ENCODE measurements around the gene BCOR.

BCOR gene

DNA sequence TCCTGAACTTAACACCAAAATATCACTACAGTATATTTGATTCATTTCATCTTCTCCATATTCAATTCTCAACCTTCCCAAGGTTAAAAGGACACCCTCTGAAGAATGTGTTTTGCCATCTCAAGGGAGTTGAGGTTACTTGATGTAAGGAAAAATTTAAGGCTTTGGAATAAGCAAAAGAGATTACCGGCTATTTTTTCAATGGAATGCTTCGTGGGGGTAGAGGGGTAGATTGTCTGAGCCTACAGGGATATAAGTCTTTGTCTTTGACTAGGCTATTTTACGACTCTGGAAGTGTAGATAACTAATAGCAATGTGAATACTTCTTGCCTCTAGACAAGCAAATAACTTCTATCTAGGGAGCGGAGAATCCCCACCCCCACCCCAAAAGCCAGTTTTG, 78.2 kb downstream of the BCOR start:
- DNase-seq (ENCODE audit: low read depth) = no peak

DNA sequence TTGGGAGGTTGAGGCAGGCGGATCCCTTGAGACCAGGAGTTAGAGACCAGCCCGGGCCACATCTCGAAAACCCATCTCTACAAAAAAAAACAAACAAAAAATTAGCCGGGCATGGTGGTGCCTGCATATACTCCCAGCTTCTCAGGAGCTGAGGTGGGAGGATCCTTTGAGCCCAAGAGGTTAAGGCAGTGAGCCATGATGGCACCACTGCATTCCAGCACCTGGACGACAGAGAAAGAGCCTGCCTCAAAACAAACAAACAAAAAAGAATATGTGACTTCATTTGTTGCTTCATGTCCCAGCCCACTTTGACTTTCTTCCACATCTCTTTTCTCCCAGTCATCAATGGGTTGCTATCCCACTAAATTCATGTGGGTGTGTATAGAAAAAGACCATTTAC, 79.7 kb downstream of the BCOR start:
- no peak for DNase-seq (ENCODE audit: low read depth)

DNA sequence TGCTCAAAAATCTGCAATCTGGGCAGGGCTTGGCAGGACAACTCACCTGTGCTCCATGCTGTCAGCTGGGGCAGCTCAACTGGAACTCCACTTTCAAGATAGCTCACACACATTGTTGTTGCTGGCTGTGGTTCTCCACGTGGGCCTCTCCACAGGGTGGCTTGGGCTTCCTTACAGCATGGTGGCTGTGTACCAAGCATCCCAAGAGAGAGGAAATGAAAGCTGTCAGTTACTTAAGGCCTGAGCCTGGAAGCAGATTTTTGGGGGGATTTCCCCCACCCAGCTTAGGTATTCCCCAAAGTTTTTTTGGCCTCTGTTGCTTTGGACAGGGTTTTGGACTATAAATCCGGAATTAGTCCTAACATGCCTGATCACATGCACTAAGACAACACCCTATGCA, 81.0 kb downstream of the BCOR start:
- DNase-seq (ENCODE audit: low read depth) = no peak

DNA sequence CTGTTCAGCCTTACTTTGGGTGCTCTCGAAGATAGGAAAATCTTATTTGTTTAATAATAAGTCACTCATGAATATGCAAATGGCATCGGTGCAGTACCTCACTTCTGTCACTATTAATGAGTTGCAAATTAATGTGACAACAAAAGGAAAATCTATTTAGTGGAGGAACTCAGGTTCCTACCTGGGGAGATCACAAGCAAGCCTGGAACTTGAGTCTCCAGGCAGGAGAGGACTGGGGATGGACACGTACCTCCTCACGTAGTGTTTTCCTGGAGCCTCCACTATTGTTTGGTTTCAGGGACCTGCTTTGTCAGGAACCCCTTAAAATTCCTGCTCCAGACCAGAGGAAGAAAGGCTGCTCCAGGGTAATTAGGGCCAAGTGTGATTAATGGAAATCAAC, 82.1 kb downstream of the BCOR start:
- no peak for DNase-seq (ENCODE audit: low read depth)

- DNase-seq (ENCODE audit: low read depth) = no peak
Measured at GRCh38 chrX:40013266-40014195, 84.2 kb downstream of the BCOR start.

DNA sequence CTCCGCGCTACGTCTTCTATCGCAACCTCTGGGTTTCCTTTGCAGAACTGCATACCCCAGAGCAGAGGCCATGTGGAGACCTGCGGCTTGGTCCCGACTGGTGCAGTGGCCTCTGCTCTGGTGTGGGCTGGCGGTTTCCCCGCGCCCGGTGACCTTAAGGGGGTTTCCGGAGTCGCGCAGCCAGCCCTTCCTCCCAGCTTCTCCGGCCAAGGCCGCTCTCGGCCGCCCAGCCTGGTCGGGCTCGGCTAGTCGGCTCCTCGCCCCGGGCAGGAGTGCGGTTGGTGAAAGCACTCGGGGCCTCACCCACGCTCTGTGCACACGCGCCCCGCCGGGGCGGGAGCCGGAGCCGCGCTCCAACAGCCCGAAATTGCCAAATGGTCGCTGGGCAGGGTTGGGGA, 84.9 kb downstream of the BCOR start:
- no peak for DNase-seq (ENCODE audit: low read depth)

GRCh38 chrX:40012039-40012867, 85.5 kb downstream of the BCOR start:
- DNase-seq (ENCODE audit: low read depth) = no peak

DNA sequence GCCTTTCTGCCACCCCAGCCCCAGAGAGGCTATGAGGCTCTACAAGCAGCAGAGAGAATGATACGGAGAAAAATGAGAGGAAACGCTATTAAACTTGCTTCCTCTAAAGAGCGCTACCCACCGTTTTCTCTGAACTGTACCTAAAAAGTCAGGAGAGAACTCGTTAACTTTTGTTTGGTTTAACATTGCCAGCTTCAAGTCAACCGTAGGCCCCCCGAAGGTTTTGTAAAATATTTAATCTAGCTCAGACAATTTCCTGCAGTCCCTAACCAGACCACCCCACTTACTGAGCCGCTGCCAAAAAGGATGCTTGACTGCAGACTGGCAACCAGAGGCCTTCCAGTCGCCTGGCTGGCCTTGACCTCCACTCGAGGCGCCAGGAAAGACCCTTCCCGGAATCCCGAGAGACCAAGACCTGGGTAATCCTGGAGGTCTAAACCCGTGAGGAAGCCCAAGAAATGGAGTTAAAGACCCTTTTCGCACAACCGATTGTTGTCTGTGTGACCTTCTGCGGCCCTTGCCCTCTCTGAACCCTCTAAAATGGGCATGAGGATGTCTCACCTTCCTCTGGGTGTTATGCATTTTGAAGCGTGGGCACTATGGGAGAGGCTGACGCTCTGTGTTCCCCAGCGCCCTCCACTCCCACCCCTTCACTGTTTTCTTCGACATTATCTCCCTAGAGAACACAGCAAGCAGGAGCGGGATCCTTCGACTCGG, 86.3 kb downstream of the BCOR start:
- no peak for DNase-seq (ENCODE audit: low read depth)

DNA sequence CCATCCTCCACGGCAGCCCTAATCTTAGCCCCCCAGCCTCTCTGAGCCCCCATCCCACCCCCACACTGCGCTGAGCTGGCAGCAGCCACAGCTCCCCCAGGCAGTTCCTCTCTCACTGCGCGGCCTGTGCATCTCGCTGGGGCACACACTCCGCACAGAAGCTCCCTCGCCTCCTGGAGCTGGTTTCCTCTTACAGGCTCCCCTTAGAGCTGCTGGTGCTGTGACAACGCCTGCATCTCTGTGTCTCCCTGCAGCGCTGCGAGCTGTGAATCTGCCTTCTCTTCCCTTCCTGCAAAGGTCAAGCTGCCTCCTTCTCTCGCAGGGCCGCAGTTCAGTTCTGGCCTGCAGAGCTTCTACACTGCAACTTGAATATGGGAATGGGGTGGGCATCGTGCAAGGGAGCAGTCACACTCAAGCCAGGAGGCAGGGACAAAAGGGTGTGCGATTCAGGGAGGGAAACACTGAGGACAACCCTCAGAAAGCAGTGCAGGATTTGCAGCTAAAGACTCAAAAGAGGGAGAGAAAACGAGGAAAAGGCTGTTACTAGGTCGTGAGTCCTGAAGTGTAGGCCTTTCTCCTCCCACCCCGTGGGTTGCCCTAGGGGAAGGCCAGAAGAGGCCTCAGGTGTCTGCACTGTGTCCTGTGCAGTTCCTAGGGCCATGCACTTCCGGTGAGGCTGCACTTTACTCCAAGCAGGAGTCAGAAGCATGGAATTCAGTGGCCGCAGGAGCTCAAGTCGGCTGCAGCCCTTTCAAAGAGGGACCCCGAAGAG, 87.0 kb downstream of the BCOR start:
- DNase-seq (ENCODE audit: low read depth) = no peak

DNA sequence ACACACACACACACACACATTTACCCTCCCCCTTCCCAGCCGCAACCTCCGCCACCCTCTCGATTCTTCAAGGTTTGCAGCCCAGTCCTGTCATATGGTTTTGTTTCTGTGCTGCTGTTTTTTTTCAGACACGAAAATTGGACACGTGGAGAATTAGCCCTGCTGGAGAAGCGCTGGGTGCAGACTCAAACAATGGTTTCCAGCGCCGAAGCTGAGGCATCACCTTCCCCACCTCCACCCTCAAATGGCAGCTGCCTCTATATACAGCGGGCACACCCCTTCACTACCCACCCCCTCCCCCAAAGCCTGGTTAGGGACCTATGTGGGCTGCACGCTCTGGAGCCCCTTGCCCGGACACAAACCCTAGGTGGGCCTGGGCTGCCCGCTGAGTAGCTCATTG, 87.9 kb downstream of the BCOR start:
- no peak for DNase-seq (ENCODE audit: low read depth)

GRCh38 chrX:40009462-40009851, 88.3 kb downstream of the BCOR start:
- no peak for DNase-seq (ENCODE audit: low read depth)

GRCh38 chrX:40008791-40009461, 88.8 kb downstream of the BCOR start:
- no peak for DNase-seq (ENCODE audit: low read depth)

DNA sequence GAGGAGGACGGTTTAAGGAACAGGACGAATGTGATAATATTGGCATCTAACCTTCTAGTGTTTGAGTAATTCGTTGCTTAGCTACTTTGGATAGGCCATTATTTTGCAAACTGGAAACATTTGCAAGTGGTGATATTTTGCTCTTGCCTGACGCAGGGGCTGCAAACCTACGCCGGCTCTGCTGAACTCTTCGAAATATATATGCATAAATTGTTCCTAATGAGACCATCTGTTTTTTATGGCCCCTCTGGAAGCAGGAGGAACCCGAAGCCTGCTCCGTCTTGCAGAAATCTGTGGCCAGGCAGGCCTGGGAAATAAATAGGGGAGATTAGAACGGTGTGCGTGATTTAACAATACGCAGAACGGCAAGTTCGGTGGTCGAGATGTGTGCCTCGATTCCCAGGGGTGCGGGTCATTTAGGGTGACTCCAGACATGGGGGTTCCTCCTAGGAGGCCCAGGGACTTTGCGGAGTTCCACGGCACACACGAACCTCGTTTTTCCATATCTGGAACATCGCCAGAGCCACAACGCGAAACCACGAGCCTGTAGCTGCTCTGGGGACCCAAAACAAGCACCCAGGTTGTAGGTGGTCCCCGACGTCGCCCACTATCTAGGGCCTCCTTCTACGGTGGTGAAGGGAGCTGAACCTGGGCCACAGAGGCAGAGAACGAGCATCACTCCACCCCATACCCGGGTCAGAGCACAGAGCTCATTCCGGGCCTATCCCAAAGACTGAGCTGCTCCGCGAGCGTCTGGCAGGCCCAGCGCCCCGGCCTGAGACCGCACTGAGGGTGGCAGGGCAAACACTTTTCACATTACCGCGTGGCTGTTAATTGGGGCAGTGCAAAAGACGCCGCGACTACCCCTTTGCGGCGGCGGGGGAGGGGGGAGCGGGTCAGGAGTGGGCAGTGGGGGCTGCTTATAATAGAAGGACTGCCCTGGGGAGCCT, 89.7 kb downstream of the BCOR start:
- no peak for DNase-seq (ENCODE audit: low read depth)

DNA sequence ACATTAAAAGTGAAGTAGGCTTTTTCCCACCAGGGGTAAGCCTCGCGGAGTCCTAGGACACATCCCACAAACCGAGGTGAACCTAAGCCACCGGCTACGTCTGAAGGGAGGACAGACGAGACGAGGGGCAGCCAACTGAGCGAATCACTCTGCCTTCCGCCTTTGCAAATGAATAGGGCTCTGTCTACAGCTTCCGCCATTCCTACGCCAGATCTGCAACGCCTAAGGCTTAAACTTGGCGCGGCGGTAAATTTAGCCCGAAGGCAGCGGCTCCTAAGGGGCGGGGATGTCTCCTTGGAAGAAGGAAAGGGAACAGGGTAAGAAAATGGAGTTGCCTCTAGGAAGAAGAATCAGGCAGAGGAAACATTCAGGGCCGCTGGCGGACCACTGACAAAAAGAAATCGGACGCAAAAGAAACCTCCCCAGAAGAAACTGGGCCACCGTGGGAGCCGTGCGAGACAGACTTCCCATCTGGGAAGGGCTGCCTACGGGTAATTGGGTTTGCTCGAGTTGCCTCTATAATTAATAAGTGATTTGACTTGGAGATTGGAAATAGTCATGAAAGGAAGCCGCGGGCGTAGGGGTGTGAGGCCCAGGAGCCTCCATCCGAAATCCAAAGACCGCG, 90.5 kb downstream of the BCOR start:
- DNase-seq (ENCODE audit: low read depth) = no peak

DNA sequence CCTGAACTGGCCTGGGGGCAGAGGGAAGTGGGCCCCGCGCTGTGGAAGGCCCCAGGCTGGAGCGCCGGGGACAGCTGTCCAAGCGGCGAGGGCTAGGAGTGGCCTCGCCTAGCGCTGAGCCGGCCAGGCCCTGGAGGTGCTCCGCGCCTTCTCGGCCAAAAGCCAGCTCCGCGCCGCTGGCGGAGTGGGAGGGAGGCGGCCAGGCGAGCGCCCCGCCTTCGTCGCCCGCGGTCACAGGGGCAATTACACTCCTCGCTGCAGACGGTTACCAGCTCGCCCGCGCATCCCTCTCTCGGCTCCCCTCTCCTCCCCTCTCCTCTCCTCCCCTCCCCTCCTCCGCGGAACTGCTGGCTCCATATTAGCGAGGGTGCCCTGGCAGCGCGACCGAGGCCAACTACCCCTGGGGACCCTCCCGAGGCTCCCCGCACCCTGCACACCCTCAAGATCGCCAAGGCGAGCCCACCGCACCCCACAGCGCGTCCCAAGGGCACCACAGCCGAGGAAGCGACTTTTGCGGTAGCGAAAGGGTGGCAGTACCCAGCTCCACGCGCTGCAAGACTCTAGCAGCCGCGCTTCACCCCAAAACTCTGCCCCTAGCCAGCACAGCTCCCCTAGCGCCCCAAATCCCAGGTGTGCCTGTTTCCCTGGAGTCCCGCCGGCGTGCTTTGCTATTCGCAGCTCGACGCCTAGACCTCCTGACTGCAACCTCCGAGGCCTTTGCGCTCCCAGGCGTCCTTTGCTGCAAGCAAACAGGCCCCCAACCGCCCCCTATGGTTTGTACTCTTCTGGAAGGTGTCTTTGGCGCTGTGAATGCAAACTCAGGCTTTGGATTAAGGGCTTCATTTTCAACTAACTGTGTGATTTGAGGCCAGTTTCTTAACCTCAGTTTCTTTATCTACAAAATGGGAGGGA, 91.4 kb downstream of the BCOR start:
- no peak for DNase-seq (ENCODE audit: low read depth)

DNA sequence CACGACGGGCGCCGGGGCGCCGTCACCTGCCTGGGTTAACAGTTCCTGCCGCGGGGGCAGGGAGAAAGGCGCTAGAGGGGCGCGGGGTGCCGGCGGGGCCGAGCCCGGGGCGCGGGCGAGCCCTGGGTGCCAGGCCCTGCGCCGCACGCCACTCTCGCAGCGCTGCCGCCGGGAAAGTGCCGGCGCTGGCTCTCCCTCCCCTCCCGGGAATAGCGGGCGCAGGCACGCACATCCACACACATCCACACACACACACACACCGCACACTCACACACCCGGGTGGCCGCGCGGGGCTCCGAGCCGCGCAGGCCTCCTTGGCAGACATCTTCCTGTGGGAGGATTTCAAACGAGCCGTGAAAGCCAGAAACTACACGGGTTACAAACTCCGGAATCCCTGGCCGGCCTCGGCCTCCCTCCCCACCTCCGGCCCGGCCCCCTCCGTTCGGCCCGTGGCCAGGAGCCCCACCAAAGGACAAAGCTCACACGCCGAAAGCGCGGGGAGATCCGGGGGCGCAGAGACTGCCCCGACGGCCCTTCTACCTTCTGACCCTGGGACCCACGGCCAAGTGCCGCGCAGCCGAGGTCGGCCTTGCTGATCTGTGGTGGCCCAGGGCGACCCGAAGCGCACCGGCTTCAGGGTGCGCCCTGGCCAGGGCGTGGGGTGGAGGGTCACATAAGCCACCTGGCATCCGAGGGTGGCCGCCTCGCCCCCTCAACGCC, 92.3 kb downstream of the BCOR start:
- DNase-seq (ENCODE audit: low read depth) = no peak

DNA sequence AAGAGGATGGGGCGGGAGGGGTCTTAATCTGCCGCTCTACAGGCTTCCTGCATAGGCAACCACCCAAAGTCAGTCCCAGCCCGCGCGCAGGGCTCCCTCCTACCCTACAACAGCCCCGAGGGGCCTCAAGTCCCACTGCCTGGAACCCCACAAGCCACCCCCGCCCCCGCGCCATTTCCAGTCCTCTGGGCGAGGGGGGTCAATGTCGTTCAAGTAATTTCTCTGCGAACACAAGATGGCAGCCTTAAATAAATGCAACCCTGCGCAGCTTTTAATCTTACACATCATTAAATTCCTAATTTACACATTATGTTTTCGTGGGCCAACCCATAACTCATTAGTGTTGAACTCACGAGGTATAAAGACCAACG, 92.9 kb downstream of the BCOR start:
- DNase-seq (ENCODE audit: low read depth) = no peak

- DNase-seq (ENCODE audit: low read depth) = no peak
Measured at GRCh38 chrX:40004246-40004535, 93.6 kb downstream of the BCOR start.

All from activated T-cell treated with anti-CD3 and anti-CD28 coated beads for 24 hours (primary cell).